Right lobe of liver (tissue), 6 donors: ENCODE results near the gene DCAF12. TPM values are rescaled to one million over a fixed set of nuclear protein-coding genes. Genes with fewer than 3 reads are reported as not detected.

ENCODE experiments used
- ATAC-seq, 4 donors: fragments of 200-7000 bp; cut with Tn5 transposase; one replicate each; pipeline ENCODE4 v1.9.1; 2020; ENCODE audit warnings: mild to moderate bottlenecking in 4 of 4, moderate library complexity in 4 of 4
- DNase-seq, 3 donors: peaks; one replicate each; pipeline ENCODE4 v3.0.0-alpha.2; 2020
- H3K27ac ChIP-seq, 3 donors: fragments of 200-600 bp; one replicate each; pipeline ENCODE4 v1.8.0; 2022
- H3K27me3 ChIP-seq, 2 donors: fragments of 200-600 bp; one replicate each; pipeline ENCODE4 v1.8.0; 2022
- H3K36me3 ChIP-seq, 4 donors: fragments of 200-600 bp; sonication (generic) in 1 of 4; one replicate each; pipeline versions ENCODE4 v1.5.1 to v1.8.0; 2017 to 2022; ENCODE audit warnings: control low read depth in 1 of 4
- H3K4me1 ChIP-seq, 4 donors: fragments of 200-600 bp; sonication (generic) in 1 of 4; one replicate each; pipeline versions ENCODE4 v1.5.1 to v1.8.0; 2017 to 2022; ENCODE audit warnings: control low read depth in 1 of 4
- H3K4me3 ChIP-seq, 3 donors: fragments of 200-600 bp; one replicate each; pipeline ENCODE4 v1.8.0; 2022
- H3K9me3 ChIP-seq, 4 donors: fragments of 200-600 bp; sonication (generic) in 1 of 4; one replicate each; pipeline versions ENCODE4 v1.5.1 to v1.8.0; 2017 to 2022; ENCODE audit warnings: control low read depth in 1 of 4
- CTCF ChIP-seq, 4 donors: fragments of 200-600 bp in 3 of 4; fragments of 450-650 bp in 1 of 4; IDR thresholded peaks; one replicate each; pipeline versions ENCODE4 v1.5.1 to v1.8.0; 2016 to 2022; ENCODE audit warnings: antibody characterized with exemption in 4 of 4, mild to moderate bottlenecking in 2 of 4
- POLR2A ChIP-seq: fragments of 450-650 bp; IDR thresholded peaks from one replicate; pipeline ENCODE4 v1.6.1; 2017; ENCODE audit warnings: antibody characterized with exemption, mild to moderate bottlenecking
- WGBS: methylation state at CpG from one replicate; pipeline ENCODE4 v1.1.6; 2018; ENCODE audit warnings: low coverage, low lambda C conversion rate; ENCODE audit not compliant: insufficient coverage; ENCODE audit errors: missing lambda C conversion rate; 5-methylcytosine and 5-hydroxymethylcytosine counted together
- intact Hi-C, 2 donors: fragments of 100-400 bp; cut with DNase I; formaldehyde crosslinking; loops; one replicate each; pipeline versions ENCODE4 v1.11.2 to v1.14.1; 2022
- total RNA-seq, 6 experiments: library from RNA; depleted of rRNA in 2 of 6; stranded (reverse); fragments of >200 nt in 2 of 6; fragmentation: NEBNext Ultra II Directional in 3 of 6; extraction: Animal tissue kit (Norgen Biotek cat#: 25700) in 3 of 6; gene quantifications; one replicate each; pipeline versions ENCODE4 v1.1.0 to v1.2.4, GENCODE V29; 2016 to 2023
- donor health status: DM: no; HTN: yes; CAD: no.
- donor health status: DM: no; HTN: no; CAD: no.
- donor health status: DM: no; HTN: no; CAD: no.
- donor health status: DM: no; HTN: yes; CAD: no.
- donor health status: DM: no; HTN: yes; CAD: no.

DCAF12 gene
- total RNA-seq, 6 experiments from 2014 or later = 14.9 to 21.0 (median 17.5) TPM

GRCh38 chr9:34102796-34103195 lies 23.7 kb downstream of the DCAF12 start:
- intact Hi-C loops = no loop called here
- TF ChIP-seq CTCF (IDR thresholded peaks at IDR 0.05) (no peak), POLR2A (no peak)
- Histone ChIP-seq H3K27me3 (no peaks in the 10 kb centered on the region), H3K9me3 (no peaks in the 10 kb centered on the region), H3K36me3 (peaks cover 0 to 80% (median 39%) of the 10 kb centered on the region in 4 donors), H3K27ac (no peak overlapping the region), H3K4me3 (no peak overlapping the region), H3K4me1 (no peaks in the 10 kb centered on the region)
- ATAC-seq (no peak), DNase-seq (no peak)
- WGBS = 65% methylated on average over 6 of the region's 11 CpGs

DNA sequence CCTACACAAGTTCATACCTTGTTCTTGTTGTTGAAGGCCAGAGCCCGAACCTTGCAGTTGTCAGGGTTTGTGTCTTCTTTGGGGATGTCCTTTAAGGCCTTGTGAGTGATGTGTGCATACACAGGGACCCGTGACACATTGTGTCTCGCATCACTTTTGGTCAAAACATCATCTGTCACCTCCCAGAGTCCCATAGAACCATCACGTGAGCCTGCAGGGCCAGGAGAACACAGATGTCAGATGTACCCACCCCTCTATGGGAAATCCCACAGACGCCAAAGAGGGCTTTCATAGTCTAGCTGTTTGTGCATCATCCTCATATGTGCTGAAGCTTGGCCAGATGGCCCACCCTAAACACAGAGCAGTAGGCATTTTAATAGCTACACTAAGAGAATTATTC lies 28.2 kb downstream of the DCAF12 start:
- TF ChIP-seq CTCF (IDR thresholded peaks at IDR 0.05) (no peak), POLR2A (no peak)
- ATAC-seq (no peak), DNase-seq (no peak)
- 95% methylated on average over 3 of the region's 5 CpGs for WGBS
- intact Hi-C loops = no loop called here
- Histone ChIP-seq H3K27me3 (no peaks in the 10 kb centered on the region), H3K4me3 (no peak overlapping the region), H3K9me3 (no peaks in the 10 kb centered on the region), H3K27ac (no peak overlapping the region), H3K4me1 (no peaks in the 10 kb centered on the region), H3K36me3 (peaks cover 0 to 77% (median 36%) of the 10 kb centered on the region in 4 donors)

GRCh38 chr9:34097865-34098264 lies 28.6 kb downstream of the DCAF12 start:
- DNase-seq = no peak
- peaks cover 0 to 77% (median 37%) of the 10 kb centered on the region in 4 donors for H3K36me3 ChIP-seq
- no peak overlapping the region for H3K27ac ChIP-seq
- no peaks in the 10 kb centered on the region for H3K4me1 ChIP-seq
- no peaks in the 10 kb centered on the region for H3K27me3 ChIP-seq
- intact Hi-C loops = no loop called here
- H3K4me3 ChIP-seq = no peak overlapping the region
- WGBS = no CpG with 5 or more reads among the region's 1 CpG
- ATAC-seq = no peak
- no peaks in the 10 kb centered on the region for H3K9me3 ChIP-seq
- TF ChIP-seq CTCF (IDR thresholded peaks at IDR 0.05) = no peak
- TF ChIP-seq POLR2A = no peak

- DNase-seq (no peak), ATAC-seq (no peak)
- TF ChIP-seq CTCF (IDR thresholded peaks at IDR 0.05) (no peak), POLR2A (no peak)
- H3K27me3 ChIP-seq = no peaks in the 10 kb centered on the region
- no peak overlapping the region for H3K4me3 ChIP-seq
- no peak overlapping the region for H3K27ac ChIP-seq
- 87% methylated on average over 4 of the region's 4 CpGs for WGBS
- intact Hi-C loops = no loop called here
- no peaks in the 10 kb centered on the region for H3K4me1 ChIP-seq
- H3K36me3 ChIP-seq = peaks cover 3 to 76% (median 35%) of the 10 kb centered on the region in 4 donors
- no peaks in the 10 kb centered on the region for H3K9me3 ChIP-seq
Observed at GRCh38 chr9:34096751-34097150, 29.7 kb downstream of the DCAF12 start.

DNA sequence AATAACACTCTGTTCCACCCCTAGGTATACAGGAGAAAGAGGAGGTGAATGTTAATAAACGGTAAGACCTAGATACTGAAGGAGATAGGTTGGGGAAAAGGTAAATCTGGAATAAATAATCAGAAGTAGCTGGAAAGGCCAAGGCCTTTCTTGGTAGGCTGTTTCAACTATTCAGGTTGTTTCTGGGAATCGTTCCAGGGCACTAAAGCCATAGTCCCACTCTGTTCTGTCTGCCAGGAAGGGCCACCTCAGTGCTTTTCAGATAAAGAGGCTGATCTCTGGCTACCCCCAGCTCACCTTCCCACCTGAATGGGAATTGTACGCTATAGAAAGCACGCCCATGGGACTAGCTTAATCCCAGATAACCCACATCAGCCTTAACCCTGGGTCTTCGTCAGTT lies 32.9 kb downstream of the DCAF12 start:
- ATAC-seq (peak in 1 of 4 donors; percentile 33), DNase-seq (no peak)
- Histone ChIP-seq H3K36me3 (peaks cover 5 to 92% (median 30%) of the 10 kb centered on the region in 4 donors), H3K9me3 (no peaks in the 10 kb centered on the region), H3K27me3 (no peaks in the 10 kb centered on the region), H3K4me3 (no peak overlapping the region), H3K27ac (no peak overlapping the region), H3K4me1 (no peaks in the 10 kb centered on the region)
- intact Hi-C loops = no loop called here
- TF ChIP-seq POLR2A (no peak), CTCF (IDR thresholded peaks at IDR 0.05) (no peak)
- WGBS = 89% methylated on average over 3 of the region's 5 CpGs
